ENCODE results near the gene ITGB7.

- TF ChIP-seq CTCF (IDR thresholded peaks at IDR 0.05), result no peak
- TF ChIP-seq EZH2 (IDR thresholded peaks at IDR 0.05), result no peak
Measured at GRCh38 chr12:53196486-53196885, 10.6 kb downstream of the ITGB7 start.
